ENCODE data around the gene SPATA22. TPM values are rescaled to one million over a fixed set of nuclear protein-coding genes. Genes with fewer than 3 reads are reported as not detected.
A peak's percentile ranks its signal among the peaks of the same experiment; 100 is the strongest.

Gene SPATA22
- total RNA-seq, 1 donor from 2014 or later, result not detected

DNA sequence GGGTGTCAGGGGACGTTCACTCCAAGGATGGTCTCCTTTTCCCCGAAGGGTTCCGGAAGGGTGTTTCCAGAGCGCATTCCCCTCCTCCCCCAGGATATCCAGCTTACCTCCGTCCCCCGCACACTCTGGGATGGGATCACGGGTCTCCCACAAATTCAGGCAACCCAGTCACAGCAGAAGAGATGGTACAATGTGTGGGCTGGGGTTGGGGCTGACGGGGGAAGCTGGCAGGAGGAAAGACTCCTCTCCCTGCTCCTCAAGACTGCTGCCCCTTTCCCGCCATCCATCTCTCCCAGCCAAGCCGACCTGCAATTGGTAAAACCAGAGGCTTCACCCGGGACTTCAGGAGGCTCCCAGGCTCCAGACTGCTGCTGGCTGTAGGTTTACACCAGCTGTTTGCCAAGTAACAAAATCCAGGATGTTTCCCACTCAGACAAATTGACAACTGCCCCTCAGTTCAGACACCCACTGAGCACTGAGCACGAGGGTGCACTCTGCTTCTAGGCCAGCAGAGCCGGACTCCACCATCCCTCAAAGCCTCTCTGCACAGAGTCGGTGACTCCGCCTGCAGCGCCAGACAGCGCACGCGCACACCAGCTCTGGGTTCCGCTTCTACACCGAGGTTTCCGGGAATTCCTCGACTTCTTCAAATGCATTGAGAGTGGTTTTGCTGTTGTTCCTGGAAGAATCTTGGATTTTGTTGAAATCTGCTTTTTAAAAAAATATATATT, 41.9 kb upstream of the SPATA22 start:
- H3K79me2 ChIP-seq (ENCODE audit: insufficient read depth, low read length), result no peaks in the 10 kb centered on the region
- FAIRE-seq (no peak), DNase-seq (ENCODE audit: low read depth) (no peak)
- H3K4me1 Mint-ChIP-seq (ENCODE audit: low read depth, unreplicated experiment), result peaks cover 12% of the 10 kb centered on the region
- H3K4me1 ChIP-seq (ENCODE audit: insufficient read depth, low read length), result no peaks in the 10 kb centered on the region
- peak overlapping the region; percentile 45 for H3K27ac Mint-ChIP-seq (ENCODE audit: unreplicated experiment)
- H3K9me3 Mint-ChIP-seq (ENCODE audit: unreplicated experiment), result peaks cover 10% of the 10 kb centered on the region
- H3K4me3 ChIP-seq (ENCODE audit: insufficient read depth, low read depth, low read length), result no peak overlapping the region
- TF ChIP-seq, protein P1, sequence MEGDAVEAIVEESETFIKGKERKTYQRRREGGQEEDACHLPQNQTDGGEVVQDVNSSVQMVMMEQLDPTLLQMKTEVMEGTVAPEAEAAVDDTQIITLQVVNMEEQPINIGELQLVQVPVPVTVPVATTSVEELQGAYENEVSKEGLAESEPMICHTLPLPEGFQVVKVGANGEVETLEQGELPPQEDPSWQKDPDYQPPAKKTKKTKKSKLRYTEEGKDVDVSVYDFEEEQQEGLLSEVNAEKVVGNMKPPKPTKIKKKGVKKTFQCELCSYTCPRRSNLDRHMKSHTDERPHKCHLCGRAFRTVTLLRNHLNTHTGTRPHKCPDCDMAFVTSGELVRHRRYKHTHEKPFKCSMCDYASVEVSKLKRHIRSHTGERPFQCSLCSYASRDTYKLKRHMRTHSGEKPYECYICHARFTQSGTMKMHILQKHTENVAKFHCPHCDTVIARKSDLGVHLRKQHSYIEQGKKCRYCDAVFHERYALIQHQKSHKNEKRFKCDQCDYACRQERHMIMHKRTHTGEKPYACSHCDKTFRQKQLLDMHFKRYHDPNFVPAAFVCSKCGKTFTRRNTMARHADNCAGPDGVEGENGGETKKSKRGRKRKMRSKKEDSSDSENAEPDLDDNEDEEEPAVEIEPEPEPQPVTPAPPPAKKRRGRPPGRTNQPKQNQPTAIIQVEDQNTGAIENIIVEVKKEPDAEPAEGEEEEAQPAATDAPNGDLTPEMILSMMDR (IDR thresholded peaks at IDR 0.05; ENCODE audit: insufficient read depth, low read depth, low read length), result no peak
- TF ChIP-seq EZH2 (IDR thresholded peaks at IDR 0.05; ENCODE audit: insufficient read depth, low read length), result no peak
- peak overlapping the region; percentile 39 for H3K4me2 ChIP-seq (ENCODE audit: low read length)
- peaks cover 8% of the 10 kb centered on the region for H3K27me3 Mint-ChIP-seq (ENCODE audit: low read depth, unreplicated experiment)
- peaks cover 2% of the 10 kb centered on the region for H3K36me3 Mint-ChIP-seq (ENCODE audit: low read depth, unreplicated experiment)
- H3K9me3 ChIP-seq (ENCODE audit: insufficient read depth, low read depth, low read length), result no peaks in the 10 kb centered on the region
- no peaks in the 10 kb centered on the region for H3K36me3 ChIP-seq (ENCODE audit: insufficient read depth, low read length)
- H3K27me3 ChIP-seq (ENCODE audit: insufficient read depth, low read length), result no peaks in the 10 kb centered on the region
- H2AFZ ChIP-seq (ENCODE audit: low read depth, low read length), result no peak overlapping the region
- H3K4me3 Mint-ChIP-seq (ENCODE audit: unreplicated experiment), result no peak overlapping the region
- H3K27ac ChIP-seq (ENCODE audit: low read depth, low read length), result no peak overlapping the region
- H4K20me1 ChIP-seq (ENCODE audit: insufficient read depth, low read length), result no peaks in the 10 kb centered on the region
- H3K9ac ChIP-seq (ENCODE audit: low read length), result no peak overlapping the region

DNA sequence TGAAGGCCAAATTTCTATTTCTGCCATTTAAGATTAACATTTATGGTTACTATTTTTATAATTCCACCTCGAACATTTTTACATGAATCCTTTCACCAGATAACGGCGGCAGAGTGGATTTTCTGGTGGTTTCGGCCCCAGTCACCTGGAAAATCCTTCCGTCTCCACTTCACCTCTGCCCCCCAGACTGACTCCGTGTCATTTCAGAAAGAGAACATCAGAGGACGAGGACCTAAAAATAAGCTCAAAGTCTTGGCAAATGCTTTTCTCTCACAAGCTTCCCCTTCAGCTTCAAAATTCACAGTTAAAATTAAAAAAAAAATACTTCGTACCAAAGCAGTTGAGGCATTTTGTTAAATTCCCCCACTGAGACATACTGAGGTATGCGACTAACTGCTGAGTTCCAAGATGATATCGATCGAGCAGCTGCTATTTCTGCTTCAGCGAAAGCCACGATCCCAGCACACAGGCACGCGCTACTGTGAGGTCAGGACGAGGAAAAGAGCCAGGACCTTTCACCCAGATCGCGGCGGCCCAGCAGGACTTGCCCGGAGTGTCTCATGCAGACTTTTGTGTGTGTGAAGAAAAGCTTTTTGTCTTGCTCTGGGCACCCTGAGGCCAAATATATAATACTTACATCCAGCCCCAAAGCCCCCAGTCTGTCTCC, 41.0 kb upstream of the SPATA22 start:
- H3K36me3 ChIP-seq (ENCODE audit: insufficient read depth, low read length), result no peaks in the 10 kb centered on the region
- H3K4me3 ChIP-seq (ENCODE audit: insufficient read depth, low read depth, low read length), result no peak overlapping the region
- no peaks in the 10 kb centered on the region for H3K79me2 ChIP-seq (ENCODE audit: insufficient read depth, low read length)
- no peak for TF ChIP-seq EZH2 (IDR thresholded peaks at IDR 0.05; ENCODE audit: insufficient read depth, low read length)
- TF ChIP-seq, protein P1 (IDR thresholded peaks at IDR 0.05; ENCODE audit: insufficient read depth, low read depth, low read length), result no peak
- no peak for FAIRE-seq
- H3K9ac ChIP-seq (ENCODE audit: low read length), result no peak overlapping the region
- Mint-ChIP-seq H3K4me1 (ENCODE audit: low read depth, unreplicated experiment) (peaks cover 12% of the 10 kb centered on the region), H3K36me3 (ENCODE audit: low read depth, unreplicated experiment) (peaks cover 2% of the 10 kb centered on the region), H3K27me3 (ENCODE audit: low read depth, unreplicated experiment) (peaks cover 8% of the 10 kb centered on the region), H3K9me3 (ENCODE audit: unreplicated experiment) (peaks cover 6% of the 10 kb centered on the region), H3K4me3 (ENCODE audit: unreplicated experiment) (peak overlapping the region; percentile 50), H3K27ac (ENCODE audit: unreplicated experiment) (peak overlapping the region; percentile 45)
- no peaks in the 10 kb centered on the region for H3K4me1 ChIP-seq (ENCODE audit: insufficient read depth, low read length)
- peak overlapping the region; percentile 23 for H2AFZ ChIP-seq (ENCODE audit: low read depth, low read length)
- no peaks in the 10 kb centered on the region for H3K27me3 ChIP-seq (ENCODE audit: insufficient read depth, low read length)
- H3K9me3 ChIP-seq (ENCODE audit: insufficient read depth, low read depth, low read length), result no peaks in the 10 kb centered on the region
- peak; percentile 36 for DNase-seq (ENCODE audit: low read depth)
- peak overlapping the region; percentile 39 for H3K4me2 ChIP-seq (ENCODE audit: low read length)
- no peaks in the 10 kb centered on the region for H4K20me1 ChIP-seq (ENCODE audit: insufficient read depth, low read length)
- no peak overlapping the region for H3K27ac ChIP-seq (ENCODE audit: low read depth, low read length)

All from astrocyte (in vitro differentiated cells and primary cell).